ENCODE measurements around the gene PHKA2. TPM values are rescaled to one million over a fixed set of nuclear protein-coding genes. Genes with fewer than 3 reads are reported as not detected.

Gene PHKA2
- total and polyA plus RNA-seq, 10 of the 15 experiments (the other 5 are each of a cell fraction or from before 2014, with no cell fraction given): 1.4 to 25.6 (median 15.4) TPM

DNA sequence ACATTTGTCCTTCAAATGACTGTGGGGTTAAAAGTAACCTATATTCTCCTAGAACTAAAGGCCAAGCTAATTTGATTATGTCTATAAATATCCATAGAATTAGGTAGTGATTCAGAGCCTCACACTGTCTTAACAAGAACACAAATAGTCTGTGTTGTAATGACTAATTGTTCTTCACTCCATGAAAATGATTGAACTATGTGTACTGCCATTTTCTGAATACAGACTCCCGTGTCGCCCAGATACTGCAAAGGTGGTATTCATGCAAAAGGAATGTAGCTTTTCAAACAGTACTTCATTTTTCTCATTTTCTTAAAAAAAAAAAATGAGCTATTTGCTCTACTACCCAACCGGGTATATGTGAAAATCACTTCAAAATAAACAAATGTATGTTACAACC is 11.3 kb upstream of the PHKA2 start (continued):
- TF ChIP-seq ATF2 (IDR thresholded peaks at IDR 0.05; ENCODE audit: low read length): no peak
- TF ChIP-seq NR2C2 (IDR thresholded peaks at IDR 0.05; ENCODE audit: borderline replicate concordance, control insufficient read depth, insufficient read length, low read depth): no peak
- no peak for TF ChIP-seq CEBPB (IDR thresholded peaks at IDR 0.05; ENCODE audit: borderline replicate concordance in 1 of 2, low read depth in 2 of 2, low read length in 2 of 2)
- no peak for TF ChIP-seq STAT1 (conservative IDR thresholded peaks at IDR 0.05)
- TF ChIP-seq NFYA (IDR thresholded peaks at IDR 0.05; ENCODE audit: borderline replicate concordance, low read depth, low read length): no peak
- no peak for TF ChIP-seq CBX5 (IDR thresholded peaks at IDR 0.05; ENCODE audit: low read depth)
- TF ChIP-seq, protein P1, sequence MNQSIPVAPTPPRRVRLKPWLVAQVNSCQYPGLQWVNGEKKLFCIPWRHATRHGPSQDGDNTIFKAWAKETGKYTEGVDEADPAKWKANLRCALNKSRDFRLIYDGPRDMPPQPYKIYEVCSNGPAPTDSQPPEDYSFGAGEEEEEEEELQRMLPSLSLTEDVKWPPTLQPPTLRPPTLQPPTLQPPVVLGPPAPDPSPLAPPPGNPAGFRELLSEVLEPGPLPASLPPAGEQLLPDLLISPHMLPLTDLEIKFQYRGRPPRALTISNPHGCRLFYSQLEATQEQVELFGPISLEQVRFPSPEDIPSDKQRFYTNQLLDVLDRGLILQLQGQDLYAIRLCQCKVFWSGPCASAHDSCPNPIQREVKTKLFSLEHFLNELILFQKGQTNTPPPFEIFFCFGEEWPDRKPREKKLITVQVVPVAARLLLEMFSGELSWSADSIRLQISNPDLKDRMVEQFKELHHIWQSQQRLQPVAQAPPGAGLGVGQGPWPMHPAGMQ (IDR thresholded peaks at IDR 0.05; ENCODE audit: borderline replicate concordance): no peak
- TF ChIP-seq, protein P2, sequence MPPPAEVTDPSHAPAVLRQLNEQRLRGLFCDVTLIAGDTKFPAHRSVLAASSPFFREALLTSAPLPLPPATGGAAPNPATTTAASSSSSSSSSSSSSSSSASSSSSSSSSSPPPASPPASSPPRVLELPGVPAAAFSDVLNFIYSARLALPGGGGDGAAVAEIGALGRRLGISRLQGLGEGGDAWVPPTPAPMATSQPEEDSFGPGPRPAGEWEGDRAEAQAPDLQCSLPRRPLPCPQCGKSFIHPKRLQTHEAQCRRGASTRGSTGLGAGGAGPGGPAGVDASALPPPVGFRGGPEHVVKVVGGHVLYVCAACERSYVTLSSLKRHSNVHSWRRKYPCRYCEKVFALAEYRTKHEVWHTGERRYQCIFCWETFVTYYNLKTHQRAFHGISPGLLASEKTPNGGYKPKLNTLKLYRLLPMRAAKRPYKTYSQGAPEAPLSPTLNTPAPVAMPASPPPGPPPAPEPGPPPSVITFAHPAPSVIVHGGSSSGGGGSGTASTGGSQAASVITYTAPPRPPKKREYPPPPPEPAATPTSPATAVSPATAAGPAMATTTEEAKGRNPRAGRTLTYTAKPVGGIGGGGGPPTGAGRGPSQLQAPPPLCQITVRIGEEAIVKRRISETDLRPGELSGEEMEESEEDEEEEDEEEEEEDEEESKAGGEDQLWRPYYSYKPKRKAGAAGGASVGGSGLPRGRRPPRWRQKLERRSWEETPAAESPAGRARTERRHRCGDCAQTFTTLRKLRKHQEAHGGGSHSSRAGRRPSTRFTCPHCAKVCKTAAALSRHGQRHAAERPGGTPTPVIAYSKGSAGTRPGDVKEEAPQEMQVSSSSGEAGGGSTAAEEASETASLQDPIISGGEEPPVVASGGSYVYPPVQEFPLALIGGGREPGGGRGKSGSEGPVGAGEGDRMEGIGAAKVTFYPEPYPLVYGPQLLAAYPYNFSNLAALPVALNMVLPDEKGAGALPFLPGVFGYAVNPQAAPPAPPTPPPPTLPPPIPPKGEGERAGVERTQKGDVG (CRISPR knock-in tag; IDR thresholded peaks at IDR 0.05): no peak

Data from GM12878 (cell line).